ENCODE measurements around the gene PRRX2.

PRRX2 gene

GRCh38 chr9:129682381-129682780 is 16.9 kb downstream of the PRRX2 start:
- no peak for DNase-seq

GRCh38 chr9:129685220-129685932 is 19.9 kb downstream of the PRRX2 start:
- no peak for DNase-seq

DNA sequence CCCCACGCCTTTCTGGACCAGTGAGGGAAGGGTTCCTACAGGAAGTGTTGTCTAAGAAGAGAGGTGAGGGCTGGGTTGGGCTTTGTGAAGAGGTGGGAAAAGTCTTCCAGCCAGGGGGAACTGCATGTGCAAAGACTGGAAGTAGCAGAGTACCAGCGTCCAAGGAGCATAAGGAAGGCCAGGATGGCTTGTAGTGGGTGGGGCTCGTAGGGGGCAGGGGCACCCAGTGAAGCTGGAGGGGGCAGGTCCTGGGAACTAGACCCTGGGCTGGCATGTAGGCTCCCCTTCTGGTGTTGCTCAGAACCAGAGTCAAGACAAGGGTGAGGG is 20.4 kb downstream of the PRRX2 start:
- no peak for DNase-seq

GRCh38 chr9:129686736-129687135 is 21.3 kb downstream of the PRRX2 start:
- DNase-seq = no peak

- no peak for DNase-seq
Measured at GRCh38 chr9:129687391-129687790, 21.9 kb downstream of the PRRX2 start.

DNA sequence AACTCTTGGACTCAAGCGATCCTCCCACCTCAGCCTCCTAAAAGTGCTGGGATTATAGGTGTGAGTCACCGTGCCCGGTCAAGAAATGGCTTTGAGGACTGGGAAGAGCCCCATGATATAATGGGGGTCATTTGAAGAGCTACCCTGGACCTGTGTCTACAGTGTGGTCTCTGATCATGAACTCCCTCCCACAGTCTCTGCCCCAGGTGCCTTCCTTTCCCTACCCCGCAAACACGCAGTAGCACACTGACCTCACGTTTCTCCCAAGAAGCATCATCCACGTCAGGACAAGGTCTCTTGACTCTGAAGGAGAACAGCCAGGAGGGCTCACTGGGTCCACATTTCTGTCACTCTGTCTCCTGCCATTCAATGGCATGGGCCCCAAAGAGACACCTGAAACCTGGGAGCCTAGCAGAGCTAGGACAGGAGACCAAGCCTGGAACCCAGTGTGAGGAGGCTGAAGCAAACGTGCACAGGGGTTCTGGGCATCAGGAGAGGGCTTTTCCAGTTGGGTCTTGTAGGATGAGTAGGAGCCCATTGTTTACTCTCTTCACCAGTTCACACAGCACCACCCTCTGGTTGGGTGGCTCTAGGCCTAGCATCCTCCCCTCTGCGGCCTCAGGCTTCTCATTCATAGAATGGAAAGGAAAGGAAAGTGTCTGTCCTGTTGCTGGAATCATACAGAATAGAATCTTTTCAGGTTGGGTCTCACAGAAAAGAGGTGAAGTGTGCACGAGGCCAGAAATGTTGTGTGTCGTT is 23.0 kb downstream of the PRRX2 start:
- no peak for DNase-seq

DNA sequence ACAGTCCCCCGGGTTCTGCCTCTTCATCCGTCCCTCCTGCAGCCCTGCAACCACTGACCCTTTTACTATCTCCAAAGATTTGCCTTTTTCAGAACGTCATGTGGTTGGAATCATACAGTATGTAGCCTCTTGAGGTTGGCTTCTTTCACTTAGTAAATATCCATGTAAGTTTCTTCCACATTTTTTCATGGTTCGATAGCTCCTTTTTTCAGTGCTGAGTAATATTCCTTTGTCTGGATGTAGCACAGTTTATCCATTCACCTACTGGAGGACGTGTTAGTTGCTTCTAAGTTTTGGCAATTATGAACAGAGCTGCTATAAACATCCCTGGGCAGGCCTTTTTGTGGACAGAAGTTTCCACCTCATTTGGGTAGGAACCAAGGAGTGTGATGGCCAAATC is 27.1 kb downstream of the PRRX2 start:
- no peak for DNase-seq

DNA sequence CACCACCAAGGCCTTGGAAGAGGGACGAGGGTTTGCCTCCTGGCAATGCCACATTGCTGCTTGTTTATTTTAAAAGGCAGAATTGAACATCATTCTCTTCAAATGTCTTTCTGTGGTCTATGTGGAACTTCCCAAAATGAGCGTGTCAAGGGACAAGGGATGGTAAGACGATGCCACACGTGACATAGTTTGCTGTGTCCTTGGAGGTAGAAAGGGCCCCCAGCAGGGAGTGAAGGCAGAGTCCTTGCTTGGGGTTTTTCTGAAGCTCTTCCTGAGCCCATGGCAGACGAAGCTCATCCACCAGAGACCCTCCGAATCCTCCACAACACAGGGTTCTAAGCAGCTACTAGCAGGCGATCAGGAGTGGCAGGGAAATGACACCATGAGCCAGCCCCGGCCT is 28.3 kb downstream of the PRRX2 start:
- DNase-seq = no peak

GRCh38 chr9:129694243-129694646 is 28.8 kb downstream of the PRRX2 start:
- no peak for DNase-seq

- DNase-seq = no peak
Measured at GRCh38 chr9:129695870-129696269, 30.4 kb downstream of the PRRX2 start.

GRCh38 chr9:129696944-129697655 is 31.7 kb downstream of the PRRX2 start:
- no peak for DNase-seq

DNA sequence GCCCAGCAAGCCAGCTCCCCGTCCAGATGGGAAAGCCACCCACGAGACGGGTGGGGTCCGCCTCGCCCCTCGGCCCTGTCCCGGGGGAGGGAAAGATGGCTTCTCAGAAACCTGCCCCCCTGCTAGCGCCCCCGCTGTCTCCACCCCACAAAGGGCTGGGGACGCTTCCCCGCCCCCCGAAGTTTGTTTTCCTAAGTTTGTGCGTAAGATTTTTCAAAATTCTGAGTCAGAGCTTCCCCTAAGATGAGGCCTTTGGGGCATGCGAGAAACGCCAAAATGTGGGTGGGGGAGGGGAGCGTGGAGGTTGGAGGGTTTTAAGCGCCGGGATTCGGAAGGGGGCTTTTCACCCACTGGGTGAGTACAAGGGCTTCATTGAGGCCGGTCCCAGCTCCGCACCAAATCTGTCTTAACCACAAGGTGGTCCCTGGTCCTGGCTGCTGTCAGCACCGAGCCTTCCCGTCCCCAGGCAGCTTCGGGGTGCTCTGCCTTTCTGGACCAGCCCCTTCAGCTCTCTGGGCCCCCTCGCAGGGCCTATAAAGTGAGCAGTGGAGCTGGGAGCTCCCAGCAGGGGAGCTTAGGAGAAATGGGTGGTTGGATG is 32.3 kb downstream of the PRRX2 start:
- no peak for DNase-seq

DNA sequence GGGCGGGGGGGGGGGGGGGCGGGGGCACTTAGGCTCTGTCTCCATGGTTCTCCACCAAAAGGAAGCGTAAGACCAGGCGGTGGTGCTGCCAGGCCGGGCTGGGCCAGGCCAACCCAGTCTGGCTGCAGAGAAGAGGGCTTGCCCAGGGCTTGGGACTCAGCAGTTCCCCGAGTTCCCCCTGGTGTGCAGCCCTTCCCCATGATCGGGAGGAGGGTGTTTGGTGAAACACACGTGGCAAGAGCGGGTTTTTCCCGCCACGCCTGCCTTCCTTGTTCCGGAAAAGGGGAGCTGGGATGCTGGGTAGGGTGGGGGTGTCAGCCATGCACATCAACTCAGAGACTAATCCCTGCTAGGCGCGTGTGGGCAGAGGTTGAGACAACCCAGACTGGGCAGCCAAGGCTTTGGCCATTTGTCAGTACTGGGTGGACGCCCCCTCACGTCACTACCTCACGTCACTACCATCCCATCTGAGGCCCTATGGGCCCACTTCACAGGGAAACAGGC is 32.9 kb downstream of the PRRX2 start:
- no peak for DNase-seq

GRCh38 chr9:129701054-129701453 is 35.6 kb downstream of the PRRX2 start:
- no peak for DNase-seq

DNA sequence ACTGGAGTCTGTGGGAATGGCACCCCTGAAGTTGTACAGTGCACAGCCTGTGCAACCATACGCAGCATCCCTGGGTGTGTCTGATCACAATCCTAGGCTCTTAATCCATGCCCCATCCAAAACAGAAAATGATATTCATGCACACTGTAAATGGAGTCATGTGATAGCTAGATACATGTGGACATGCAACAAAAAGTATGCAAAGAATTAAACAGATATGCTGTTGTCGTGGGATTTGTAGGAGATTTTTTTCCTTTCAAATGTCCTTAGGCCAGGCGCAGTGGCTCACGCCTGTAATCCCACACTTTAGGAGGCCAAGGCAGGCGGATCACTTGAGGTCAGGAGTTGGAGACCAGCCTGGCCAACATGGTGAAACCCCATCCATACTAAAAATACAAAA is 36.1 kb downstream of the PRRX2 start:
- DNase-seq = no peak

DNA sequence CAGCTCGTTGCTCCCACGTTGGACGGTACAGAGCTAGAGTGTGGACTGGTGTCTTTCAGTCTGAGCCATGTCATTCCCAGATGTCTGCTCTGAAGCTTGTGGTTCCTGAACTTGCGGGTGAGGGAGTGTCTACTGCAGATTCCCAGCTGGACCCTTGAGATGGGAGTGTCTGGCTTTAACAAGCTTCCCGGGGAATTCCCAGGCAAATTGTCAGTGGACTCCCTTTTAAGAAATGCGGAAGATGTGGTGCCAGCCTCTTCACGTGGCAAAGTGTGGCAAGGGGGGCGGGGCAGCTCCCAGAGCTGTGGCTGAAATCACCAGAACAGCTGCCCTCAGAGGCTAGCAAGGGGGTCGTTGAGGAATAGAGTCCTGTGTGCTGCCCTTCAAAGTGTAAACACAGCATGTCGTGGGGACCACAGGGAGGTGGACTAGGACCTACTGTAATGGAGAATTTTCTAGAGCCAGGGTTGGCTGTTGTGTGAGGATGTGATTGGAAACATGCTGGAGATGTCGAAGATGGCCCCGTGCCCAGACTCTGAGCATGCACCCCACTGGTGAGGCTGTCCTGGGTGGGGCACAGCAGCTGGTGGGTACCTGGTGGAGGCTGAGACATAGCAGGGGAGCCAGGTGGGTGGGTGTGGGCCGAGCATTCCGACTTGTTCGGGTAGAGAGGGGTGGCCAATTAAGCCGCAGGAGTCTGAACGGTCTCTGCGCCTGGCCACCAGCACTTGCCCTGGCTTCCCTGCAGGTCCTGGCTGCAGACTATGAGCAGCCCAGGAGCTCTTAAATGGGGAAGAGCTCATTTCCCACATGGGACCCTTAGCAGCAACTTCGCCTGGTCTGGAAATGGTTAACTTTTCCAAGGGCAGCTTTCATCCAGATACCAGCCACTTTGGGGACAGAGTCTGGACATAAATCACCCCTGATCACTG is 37.4 kb downstream of the PRRX2 start:
- DNase-seq = no peak

- DNase-seq = no peak
Measured at GRCh38 chr9:129703667-129704355, 38.4 kb downstream of the PRRX2 start.

DNA sequence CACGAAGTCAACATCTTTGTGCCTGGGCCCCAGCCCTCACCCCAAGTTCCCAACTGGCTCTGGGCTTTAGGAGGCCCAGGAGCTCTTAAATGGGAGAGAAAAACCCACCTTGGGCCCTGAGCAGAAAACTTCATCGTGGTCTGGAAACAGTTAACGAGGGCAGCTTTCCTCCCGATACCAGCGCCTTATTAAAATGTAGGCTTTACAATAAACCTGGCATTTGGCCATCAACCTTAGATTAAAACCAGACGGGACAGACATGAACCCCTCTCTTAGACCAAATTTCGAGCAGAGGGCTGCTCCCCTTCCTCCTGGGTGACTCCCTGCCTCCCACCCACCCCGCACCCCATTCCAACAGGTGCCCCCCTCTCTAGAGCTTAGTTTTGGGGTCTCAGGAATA is 39.4 kb downstream of the PRRX2 start:
- no peak for DNase-seq

GRCh38 chr9:129708793-129709192 is 43.3 kb downstream of the PRRX2 start:
- DNase-seq = no peak

DNA sequence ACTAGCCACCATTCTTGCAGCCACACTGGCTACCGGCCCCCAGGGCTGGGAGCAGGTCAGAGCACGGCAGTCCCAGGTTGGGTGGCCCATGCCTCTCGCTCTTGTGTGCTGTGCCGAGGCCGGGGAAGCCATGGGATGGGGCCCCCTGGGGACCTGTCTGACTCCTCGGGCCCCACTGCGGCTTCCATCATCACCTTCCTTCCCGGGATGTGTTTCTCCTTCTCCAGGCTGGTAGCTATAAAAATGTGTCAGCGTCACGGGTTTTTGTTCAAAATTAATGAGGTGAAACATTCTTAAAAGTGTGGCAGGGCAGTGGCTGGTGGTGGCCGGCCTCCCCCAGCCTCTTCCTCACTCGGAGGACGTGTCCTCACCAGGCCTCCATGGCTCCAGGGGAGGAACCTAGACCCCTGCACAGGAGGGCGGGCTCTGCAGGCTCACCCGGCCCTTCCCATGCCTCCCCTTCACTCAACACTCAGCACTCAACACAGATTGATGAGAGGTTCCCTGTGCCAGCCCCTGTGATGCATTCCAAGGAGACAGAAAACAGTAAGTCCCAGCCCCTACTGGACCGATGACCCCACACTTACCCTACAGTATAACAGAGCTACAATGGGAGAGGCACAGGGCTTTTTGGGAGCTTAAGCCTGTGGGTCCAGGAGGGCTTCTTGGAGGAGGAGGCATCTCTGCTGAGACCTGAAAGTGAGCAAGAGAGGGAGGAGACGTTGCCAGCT is 44.2 kb downstream of the PRRX2 start:
- DNase-seq = no peak

DNA sequence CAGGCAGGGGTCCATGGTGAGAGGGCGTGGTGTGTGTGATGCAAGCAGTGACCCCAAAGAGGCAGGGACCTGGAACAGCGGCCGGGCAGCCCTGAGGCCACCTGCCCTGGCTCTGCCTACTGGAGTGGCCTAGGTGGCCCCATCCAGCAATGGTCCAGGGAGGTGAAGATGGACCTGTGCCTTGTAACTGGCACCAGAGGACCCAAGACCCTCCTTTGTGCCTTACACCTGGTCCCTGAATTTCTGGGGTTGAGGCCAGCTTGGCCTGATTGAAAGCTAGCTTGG is 44.7 kb downstream of the PRRX2 start:
- DNase-seq = no peak

All from effector CD8-positive, alpha-beta T cell (primary cell).